Measurements from ENCODE around the gene WDR70.
A peak's percentile ranks its signal among the peaks of the same experiment; 100 is the strongest.
"Not testable (repeated sequence)": the region's sequence is repeated elsewhere in the genome, so short reads cannot be mapped to it uniquely, and the experiment has no call there.

WDR70 gene

GRCh38 chr5:37454402-37455055 lies 75.4 kb downstream of the WDR70 start:
- peak; percentile 61 for DNase-seq

- DNase-seq, result not testable (repeated sequence)
These were observed 84.3 kb downstream of the WDR70 start for GRCh38 chr5:37463191-37464051.

- DNase-seq, result not testable (repeated sequence)
These were observed 85.5 kb downstream of the WDR70 start for GRCh38 chr5:37464581-37464980.

GRCh38 chr5:37469383-37469782 lies 90.3 kb downstream of the WDR70 start:
- DNase-seq, result not testable (repeated sequence)

- DNase-seq, result no peak
These were observed 92.6 kb downstream of the WDR70 start for GRCh38 chr5:37471666-37472197.

- DNase-seq, result no peak
These were observed 98.3 kb downstream of the WDR70 start for GRCh38 chr5:37477426-37477825.

- DNase-seq, result no peak
These were observed 99.2 kb downstream of the WDR70 start for GRCh38 chr5:37478121-37478894.

GRCh38 chr5:37481395-37481794 lies 102.3 kb downstream of the WDR70 start:
- not testable (repeated sequence) for DNase-seq

GRCh38 chr5:37490120-37490810 lies 111.1 kb downstream of the WDR70 start:
- DNase-seq, result no peak

GRCh38 chr5:37490931-37491330 lies 111.8 kb downstream of the WDR70 start:
- no peak for DNase-seq

GRCh38 chr5:37492778-37493555 lies 113.8 kb downstream of the WDR70 start:
- DNase-seq, result no peak

- no peak for DNase-seq
These were observed 115.6 kb downstream of the WDR70 start for GRCh38 chr5:37494756-37495155.

GRCh38 chr5:37495210-37495609 lies 116.1 kb downstream of the WDR70 start:
- no peak for DNase-seq

- DNase-seq, result no peak
These were observed 116.7 kb downstream of the WDR70 start for GRCh38 chr5:37495668-37496347.

GRCh38 chr5:37496902-37497445 lies 117.9 kb downstream of the WDR70 start:
- no peak for DNase-seq

- no peak for DNase-seq
These were observed 122.0 kb downstream of the WDR70 start for GRCh38 chr5:37501152-37501551.

- no peak for DNase-seq
These were observed 127.1 kb downstream of the WDR70 start for GRCh38 chr5:37506241-37506640.

GRCh38 chr5:37506722-37507121 lies 127.6 kb downstream of the WDR70 start:
- DNase-seq, result no peak

GRCh38 chr5:37511646-37512045 lies 132.5 kb downstream of the WDR70 start:
- no peak for DNase-seq

- DNase-seq, result no peak
These were observed 135.8 kb downstream of the WDR70 start for GRCh38 chr5:37514946-37515345.

- DNase-seq, result no peak
These were observed 138.6 kb downstream of the WDR70 start for GRCh38 chr5:37517686-37518085.
